IMR-90 (cell line): ENCODE measurements around the gene MORN5. TPM values are rescaled to one million over a fixed set of nuclear protein-coding genes. Genes with fewer than 3 reads are reported as not detected.

Experiments
- ATAC-seq: fragments of 200-7000 bp; cut with Tn5 transposase; 2 replicates; pipeline ENCODE4 v1.9.1; 2020; ENCODE audit warnings: low read depth, mild to moderate bottlenecking, moderate library complexity
- BruUV-seq: library from RNA; stranded (reverse); fragments of 400-500 nt; replicated peaks from 2 replicates; lab custom pipeline; 2021; lab: Mats Ljungman, UMichigan
- CTCF ChIA-PET: fragments of 300-600 bp; formaldehyde crosslinking; extraction: SDS; loops from one replicate; lab custom pipeline; 2021; ENCODE audit warnings: antibody characterized with exemption; lab: Yijun Ruan, JAX
- POLR2A ChIA-PET: fragments of 300-600 bp; sonication (Branson Sonifier 250); formaldehyde crosslinking; loops from one replicate; lab custom pipeline; 2022; ENCODE audit warnings: antibody characterized with exemption; ENCODE audit not compliant: unreplicated experiment; lab: Charles Lee
- DNase-seq: peaks from one replicate; pipeline ENCODE4 v3.0.0; 2013
- H2AFZ ChIP-seq: replicated peaks from 2 replicates; pipeline ENCODE3; 2013; ENCODE audit warnings: low read length, mild to moderate bottlenecking; ENCODE audit not compliant: poor library complexity
- H2AK5ac ChIP-seq: 2 replicates; pipeline ENCODE4 v1.6.1; 2013; ENCODE audit warnings: low read depth, low read length, inconsistent platforms
- H2AK9ac ChIP-seq: replicated peaks from 2 replicates; pipeline ENCODE3; 2013; ENCODE audit warnings: mild to moderate bottlenecking, low read depth, low read length, moderate library complexity; ENCODE audit not compliant: poor library complexity
- H2BK120ac ChIP-seq: 2 replicates; pipeline ENCODE4 v1.6.1; 2013; ENCODE audit warnings: low read depth, low read length, inconsistent platforms
- H2BK15ac ChIP-seq: 3 replicates; pipeline ENCODE4 v1.6.1; 2013; ENCODE audit warnings: low read depth, low read length, inconsistent platforms
- H2BK20ac ChIP-seq: 2 replicates; pipeline ENCODE4 v1.6.1; 2013; ENCODE audit warnings: low read depth, mild to moderate bottlenecking, inconsistent platforms, low read length, moderate library complexity
- H2BK5ac ChIP-seq: 2 replicates; pipeline ENCODE4 v1.6.1; 2013; ENCODE audit warnings: mild to moderate bottlenecking, low read depth, low read length, inconsistent platforms; ENCODE audit not compliant: poor library complexity, severe bottlenecking
- H3K14ac ChIP-seq: replicated peaks from 2 replicates; pipeline ENCODE4 v1.6.1; 2013; ENCODE audit warnings: low read depth, low read length, inconsistent platforms
- H3K18ac ChIP-seq: 2 replicates; pipeline ENCODE4 v1.6.1; 2013; ENCODE audit warnings: low read depth, low read length, control low read depth
- H3K23ac ChIP-seq: 2 replicates; pipeline ENCODE4 v1.6.1; 2013; ENCODE audit warnings: low read depth, low read length, inconsistent platforms
- H3K27ac ChIP-seq: 2 replicates; pipeline ENCODE4 v1.5.1; 2013; ENCODE audit warnings: mild to moderate bottlenecking, control low read depth, low read length; ENCODE audit not compliant: insufficient read depth
- H3K27me3 ChIP-seq: 2 replicates; pipeline ENCODE4 v1.6.1; 2013; ENCODE audit warnings: low read length; ENCODE audit not compliant: control insufficient read depth, insufficient read depth
- H3K36me3 ChIP-seq: 2 replicates; pipeline ENCODE4 v1.6.1; 2013; ENCODE audit warnings: low read length, mixed read lengths; ENCODE audit not compliant: control insufficient read depth, insufficient read depth
- H3K4ac ChIP-seq: 2 replicates; pipeline ENCODE4 v1.6.1; 2013; ENCODE audit warnings: low read depth, low read length, inconsistent platforms
- H3K4me1 ChIP-seq: 2 replicates; pipeline ENCODE4 v1.6.1; 2013; ENCODE audit warnings: low read length, mixed read lengths; ENCODE audit not compliant: control insufficient read depth, insufficient read depth
- H3K4me2 ChIP-seq: 2 replicates; pipeline ENCODE4 v1.6.1; 2013; ENCODE audit warnings: low read depth, mild to moderate bottlenecking, control low read depth, low read length, moderate library complexity
- H3K4me3 ChIP-seq: 2 replicates; pipeline ENCODE4 v1.5.1; 2013; ENCODE audit warnings: low read depth, mild to moderate bottlenecking, control low read depth, low read length, moderate library complexity; ENCODE audit not compliant: insufficient read depth
- H3K56ac ChIP-seq: 2 replicates; pipeline ENCODE4 v1.6.1; 2013; ENCODE audit warnings: low read length, inconsistent platforms; ENCODE audit not compliant: insufficient read depth; ENCODE audit errors: extremely low read depth
- H3K79me1 ChIP-seq, 2 experiments: 2 replicates each; pipeline ENCODE4 v1.6.1; 2013; ENCODE audit warnings: low read length in 2 of 2, inconsistent platforms in 1 of 2, low read depth in 1 of 2
- H3K9ac ChIP-seq: 2 replicates; pipeline ENCODE4 v1.6.1; 2013; ENCODE audit warnings: low read depth, low read length, control low read depth
- H3K9me1 ChIP-seq: 2 replicates; pipeline ENCODE4 v1.6.1; 2013; ENCODE audit warnings: low read length, inconsistent platforms; ENCODE audit not compliant: insufficient read depth
- H3K9me3 ChIP-seq: 2 replicates; pipeline ENCODE4 v1.6.1; 2013; ENCODE audit warnings: low read length; ENCODE audit not compliant: control insufficient read depth, insufficient read depth
- H4K20me1 ChIP-seq: 2 replicates; pipeline ENCODE4 v1.6.1; 2013; ENCODE audit warnings: low read length, inconsistent platforms; ENCODE audit not compliant: insufficient read depth
- H4K5ac ChIP-seq: 2 replicates; pipeline ENCODE4 v1.6.1; 2013; ENCODE audit warnings: mild to moderate bottlenecking, low read depth, low read length, control low read depth
- H4K8ac ChIP-seq, 2 experiments: 2 replicates each; pipeline ENCODE4 v1.6.1; 2013; ENCODE audit warnings: low read depth in 2 of 2, low read length in 2 of 2, control low read depth in 1 of 2, inconsistent platforms in 1 of 2
- H4K91ac ChIP-seq: 2 replicates; pipeline ENCODE4 v1.6.1; 2013; ENCODE audit warnings: low read depth, low read length, inconsistent platforms; ENCODE audit not compliant: insufficient read depth
- CEBPB ChIP-seq: IDR thresholded peaks from 2 replicates; pipeline ENCODE4 v1.6.1; 2012; ENCODE audit warnings: low read depth, low read length, improper control_type of control experiment
- CHD1 ChIP-seq: IDR thresholded peaks from 2 replicates; pipeline ENCODE4 v1.6.1; 2012; ENCODE audit warnings: low read depth, low read length, improper control_type of control experiment
- FOS ChIP-seq: fragments of 150-350 bp; IDR thresholded peaks from 2 replicates; pipeline ENCODE4 v1.6.1; 2016; ENCODE audit warnings: low read depth, low read length
- MAFK ChIP-seq: IDR thresholded peaks from 2 replicates; pipeline ENCODE4 v1.6.1; 2012; ENCODE audit warnings: low read depth, low read length, improper control_type of control experiment
- MAZ ChIP-seq: IDR thresholded peaks from 2 replicates; pipeline ENCODE4 v1.6.1; 2012; ENCODE audit warnings: low read depth, mild to moderate bottlenecking, low read length, improper control_type of control experiment, moderate library complexity, borderline replicate concordance
- MXI1 ChIP-seq: IDR thresholded peaks from 2 replicates; pipeline ENCODE4 v1.6.1; 2012; ENCODE audit warnings: low read depth, mild to moderate bottlenecking, low read length, moderate library complexity, borderline replicate concordance
- NFE2L2 ChIP-seq: fragments of 150-350 bp; IDR thresholded peaks from 2 replicates; pipeline ENCODE4 v1.6.1; 2016; ENCODE audit warnings: low read depth, mild to moderate bottlenecking, low read length
- RAD21 ChIP-seq: IDR thresholded peaks from 2 replicates; pipeline ENCODE4 v1.6.1; 2012; ENCODE audit warnings: low read length, improper control_type of control experiment
- RCOR1 ChIP-seq: IDR thresholded peaks from 2 replicates; pipeline ENCODE4 v1.6.1; 2012; ENCODE audit warnings: mild to moderate bottlenecking, low read length, improper control_type of control experiment; ENCODE audit not compliant: insufficient replicate concordance
- SMC3 ChIP-seq: fragments of 150-350 bp; IDR thresholded peaks from 2 replicates; pipeline ENCODE4 v1.6.1; 2016; ENCODE audit warnings: low read depth, mild to moderate bottlenecking, antibody characterized with exemption, low read length, moderate library complexity
- USF2 ChIP-seq: fragments of 150-350 bp; IDR thresholded peaks from 2 replicates; pipeline ENCODE4 v1.6.1; 2017; ENCODE audit warnings: mild to moderate bottlenecking, antibody characterized with exemption, low read length, low read depth
- WGBS, 2 experiments: methylation state at CpG; one replicate each; pipeline versions ENCODE4 v1.1.5 to v1.1.7; 2013; ENCODE audit warnings: missing lambda C conversion rate in 2 of 2; ENCODE audit not compliant: insufficient read length in 1 of 2; ENCODE audit errors: extremely low coverage in 2 of 2; 5-methylcytosine and 5-hydroxymethylcytosine counted together
- dilution Hi-C: fragments of 300-500 bp; cut with HindIII; formaldehyde crosslinking; loops from one replicate; pipeline ENCODE4 v1.14.3; 2018; ENCODE audit warnings: low sequenced_read_pairs; ENCODE audit not compliant: unreplicated experiment
- in situ Hi-C: fragments of 300-500 bp; cut with MboI; formaldehyde crosslinking; loops from 3 replicates; pipeline ENCODE4 v1.14.3; 2019; ENCODE audit warnings: low sequenced_read_pairs, inconsistent platforms, mixed read lengths
- intact Hi-C: fragments of 100-400 bp; cut with micrococcal nuclease; formaldehyde crosslinking; loops from 2 replicates; pipeline ENCODE4 v1.10.0; 2022
- polyA plus RNA-seq, 3 experiments: library from polyadenylated mRNA; depleted of rRNA; stranded (reverse); fragments of >200 nt; gene quantifications; 2 replicates each; pipeline ENCODE4 v1.2.3, GENCODE V29; 2012; ENCODE audit warnings: low replicate concordance in 1 of 3
- total RNA-seq: library from RNA; depleted of rRNA; stranded (reverse); fragments of >200 nt; gene quantifications from 2 replicates; pipeline ENCODE4 v1.2.3, GENCODE V29; 2012
- TF ChIP-seq, protein P1 (sequence below): conservative IDR thresholded peaks from 2 replicates; pipeline ENCODE4 v1.5.1; 2012; ENCODE audit warnings: mild to moderate bottlenecking, low read depth, low read length, improper control_type of control experiment

MORN5 gene
- total and polyA plus RNA-seq, 2 of the 4 experiments (the other 2 are of a cell fraction) = not detected

DNA sequence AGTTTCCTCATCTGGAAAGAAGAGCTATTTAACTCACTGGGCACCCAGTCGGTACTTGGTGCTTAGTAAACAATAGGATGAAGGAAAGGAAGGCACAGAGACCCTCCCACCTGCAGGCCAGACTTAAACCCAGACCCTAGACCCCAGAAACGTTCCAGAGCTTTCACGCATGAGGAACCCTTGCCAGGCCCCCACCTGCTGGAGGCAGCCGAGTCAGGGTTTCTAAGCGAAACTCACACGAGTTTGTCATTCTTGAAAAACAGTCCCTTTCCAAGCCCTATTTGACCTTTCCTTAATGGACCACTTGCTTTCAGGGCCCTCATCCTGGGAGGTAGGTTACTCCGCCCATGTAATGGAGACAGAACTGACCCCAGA is 30.8 kb upstream of the MORN5 start:
- BruUV-seq = no TSS peak
- intact Hi-C loops = no loop called here
- ATAC-seq = no peak

More for the DNA sequence above, 30.8 kb upstream of the MORN5 start:
- dilution Hi-C loops (no loop called here), in situ Hi-C loops (no loop called here)
- Histone ChIP-seq H3K14ac (no peak overlapping the region), H2AFZ (no peak overlapping the region), H3K18ac (no peak overlapping the region), H2BK20ac (no peak overlapping the region), H3K79me1 (no peaks in the 10 kb centered on the region), H3K23ac (no peak overlapping the region), H3K56ac (no peak overlapping the region), H2BK120ac (no peak overlapping the region), H4K20me1 (no peaks in the 10 kb centered on the region), H3K27ac (no peak overlapping the region), H4K91ac (no peak overlapping the region), H2BK5ac (no peak overlapping the region), H3K4me1 (peaks cover 13% of the 10 kb centered on the region), H3K4ac (no peak overlapping the region), H3K9me3 (no peaks in the 10 kb centered on the region), H3K27me3 (peaks cover 4% of the 10 kb centered on the region; the same call in 1 of the 2 replicates), H2BK15ac (no peak overlapping the region), H4K5ac (no peak overlapping the region), H3K36me3 (no peaks in the 10 kb centered on the region), H2AK5ac (0 out of 2 replicates have a peak overlapping the region, but pooled peaks have one; percentile 20), H3K4me3 (no peak overlapping the region), H3K9me1 (peaks cover 10% of the 10 kb centered on the region), H2AK9ac (no peak overlapping the region), H4K8ac (no peak overlapping the region), H3K9ac (no peak overlapping the region), H3K4me2 (no peak overlapping the region)
- 52% methylated on average over 3 of the region's 7 CpGs; no CpG with 5 or more reads in 1 of the 2 experiments for WGBS, 2 experiments
- ChIA-PET POLR2A (no interaction called here), CTCF (interaction anchor here (1.3 kb wide), 1 partner anchor 221 kb away, joined by 5 read pairs; no protein-coding TSS in a partner anchor)
- TF ChIP-seq SMC3 = no peak
- TF ChIP-seq NFE2L2 = no peak
- no peak for TF ChIP-seq CHD1
- no peak for TF ChIP-seq MAFK
- TF ChIP-seq, protein P1, sequence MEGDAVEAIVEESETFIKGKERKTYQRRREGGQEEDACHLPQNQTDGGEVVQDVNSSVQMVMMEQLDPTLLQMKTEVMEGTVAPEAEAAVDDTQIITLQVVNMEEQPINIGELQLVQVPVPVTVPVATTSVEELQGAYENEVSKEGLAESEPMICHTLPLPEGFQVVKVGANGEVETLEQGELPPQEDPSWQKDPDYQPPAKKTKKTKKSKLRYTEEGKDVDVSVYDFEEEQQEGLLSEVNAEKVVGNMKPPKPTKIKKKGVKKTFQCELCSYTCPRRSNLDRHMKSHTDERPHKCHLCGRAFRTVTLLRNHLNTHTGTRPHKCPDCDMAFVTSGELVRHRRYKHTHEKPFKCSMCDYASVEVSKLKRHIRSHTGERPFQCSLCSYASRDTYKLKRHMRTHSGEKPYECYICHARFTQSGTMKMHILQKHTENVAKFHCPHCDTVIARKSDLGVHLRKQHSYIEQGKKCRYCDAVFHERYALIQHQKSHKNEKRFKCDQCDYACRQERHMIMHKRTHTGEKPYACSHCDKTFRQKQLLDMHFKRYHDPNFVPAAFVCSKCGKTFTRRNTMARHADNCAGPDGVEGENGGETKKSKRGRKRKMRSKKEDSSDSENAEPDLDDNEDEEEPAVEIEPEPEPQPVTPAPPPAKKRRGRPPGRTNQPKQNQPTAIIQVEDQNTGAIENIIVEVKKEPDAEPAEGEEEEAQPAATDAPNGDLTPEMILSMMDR = no peak
- TF ChIP-seq MXI1 = no peak
- no peak for TF ChIP-seq RCOR1
- TF ChIP-seq FOS = no peak
- TF ChIP-seq USF2 = no peak
- no peak for TF ChIP-seq RAD21
- TF ChIP-seq CEBPB = no peak
- no peak for TF ChIP-seq MAZ
- no peak for DNase-seq
